Nephron progenitor cell (in vitro differentiated cells): ENCODE measurements around the gene PROSER3.

Experiments used
- DNase-seq: peaks from one replicate; pipeline ENCODE4 v3.0.0; 2021
- H3K27ac Mint-ChIP-seq: 2 replicates; pipeline ENCODE4 v1.8.0; 2021; ENCODE audit warnings: mild to moderate bottlenecking, moderate library complexity, mixed read lengths
- H3K27me3 Mint-ChIP-seq: 2 replicates; pipeline ENCODE4 v1.8.0; 2021; ENCODE audit warnings: mild to moderate bottlenecking, low read depth, mixed read lengths; ENCODE audit not compliant: poor library complexity
- H3K36me3 Mint-ChIP-seq: 2 replicates; pipeline ENCODE4 v1.8.0; 2021; ENCODE audit warnings: low read depth, mixed read lengths
- H3K4me1 Mint-ChIP-seq: 2 replicates; pipeline ENCODE4 v1.8.0; 2021; ENCODE audit warnings: mixed read lengths
- H3K4me3 Mint-ChIP-seq: 2 replicates; pipeline ENCODE4 v1.8.0; 2021; ENCODE audit warnings: mild to moderate bottlenecking, moderate library complexity, mixed read lengths
- H3K9me3 Mint-ChIP-seq: 2 replicates; pipeline ENCODE4 v1.8.0; 2021; ENCODE audit warnings: mild to moderate bottlenecking, moderate library complexity, mixed read lengths
- CTCF ChIP-seq: fragments of 200-600 bp; sonication (generic); IDR thresholded peaks from 2 replicates; pipeline ENCODE4 v1.5.0; 2021; ENCODE audit warnings: antibody characterized with exemption

PROSER3 gene

GRCh38 chr19:35813043-35813890 lies 55.3 kb downstream of the PROSER3 start:
- Mint-ChIP-seq H3K4me1 (no peaks in the 10 kb centered on the region), H3K27me3 (peaks cover 61% of the 10 kb centered on the region)

DNA sequence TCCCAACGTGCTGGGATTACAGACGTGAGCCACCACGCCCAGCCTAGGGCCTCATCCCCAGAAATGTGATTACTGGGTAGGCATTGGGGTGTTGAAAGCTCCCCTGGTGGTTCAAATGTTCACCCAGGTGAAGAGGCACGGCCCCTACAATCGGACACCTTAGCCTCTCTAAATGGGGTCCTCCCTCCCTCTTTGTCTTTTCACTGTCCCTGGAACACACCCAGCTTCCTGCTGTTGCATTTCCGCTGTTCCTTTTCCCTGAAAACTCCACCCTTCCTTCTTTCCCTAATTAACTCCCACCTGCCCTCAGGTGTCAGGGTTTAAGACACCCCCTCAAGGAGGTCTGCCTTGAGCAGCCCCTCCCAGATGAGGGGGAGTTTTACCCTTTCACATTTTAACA lies 58.3 kb downstream of the PROSER3 start:
- no peaks in the 10 kb centered on the region for H3K36me3 Mint-ChIP-seq
- no peaks in the 10 kb centered on the region for H3K9me3 Mint-ChIP-seq
- H3K4me1 Mint-ChIP-seq: peaks cover 5% of the 10 kb centered on the region
- DNase-seq: no peak
- H3K4me3 Mint-ChIP-seq: no peak overlapping the region
- peaks cover 51% of the 10 kb centered on the region for H3K27me3 Mint-ChIP-seq
- H3K27ac Mint-ChIP-seq: no peak overlapping the region
- no peak for TF ChIP-seq CTCF

More at GRCh38 chr19:35813043-35813890, 55.3 kb downstream of the PROSER3 start:
- TF ChIP-seq CTCF: no peak
- no peak overlapping the region for H3K4me3 Mint-ChIP-seq
- no peaks in the 10 kb centered on the region for H3K9me3 Mint-ChIP-seq
- H3K27ac Mint-ChIP-seq: no peak overlapping the region
- no peaks in the 10 kb centered on the region for H3K36me3 Mint-ChIP-seq
- no peak for DNase-seq

DNA sequence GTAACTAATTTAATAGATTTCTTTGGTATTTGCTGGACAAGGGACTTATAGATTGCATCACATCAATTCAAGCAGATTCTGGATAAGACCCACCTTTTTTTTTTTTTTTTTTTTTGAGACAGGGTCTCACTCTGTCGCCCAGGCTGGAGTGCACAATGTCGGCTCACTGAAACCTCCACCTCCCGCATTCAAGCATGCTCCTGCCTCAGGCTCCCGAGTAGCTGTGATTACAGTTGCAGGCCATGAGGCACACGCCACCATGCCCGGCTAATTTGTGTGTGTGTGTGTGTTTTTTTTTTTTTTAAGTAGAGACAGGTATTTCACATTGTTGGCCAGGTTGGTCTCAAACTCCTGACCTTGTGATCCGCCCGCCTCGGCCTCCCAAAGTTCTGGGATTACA lies 58.9 kb downstream of the PROSER3 start:
- no peak for DNase-seq
- Mint-ChIP-seq H3K4me3 (no peak overlapping the region), H3K36me3 (no peaks in the 10 kb centered on the region), H3K27me3 (peaks cover 46% of the 10 kb centered on the region), H3K9me3 (no peaks in the 10 kb centered on the region), H3K27ac (no peak overlapping the region), H3K4me1 (peaks cover 5% of the 10 kb centered on the region)
- TF ChIP-seq CTCF: no peak

DNA sequence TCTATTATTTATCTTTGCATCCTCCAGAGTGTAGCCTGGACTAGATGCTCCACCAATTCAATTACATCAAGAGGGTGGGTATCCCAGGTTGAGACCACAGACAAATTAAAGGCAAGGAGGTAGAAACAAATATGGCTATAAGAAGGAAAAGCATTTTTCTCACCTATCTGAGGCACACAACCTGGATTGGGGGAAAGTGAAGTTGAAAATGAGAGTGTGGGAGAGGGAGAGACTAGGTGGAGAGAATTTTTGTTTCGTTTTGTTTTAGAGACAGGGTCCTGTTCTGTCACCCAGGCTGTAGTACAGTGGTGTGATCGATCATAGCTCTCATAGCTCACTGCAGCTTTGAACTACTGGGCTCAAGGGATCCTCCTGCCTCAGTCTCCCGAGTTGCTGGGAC lies 60.5 kb downstream of the PROSER3 start:
- Mint-ChIP-seq H3K9me3 (no peaks in the 10 kb centered on the region), H3K36me3 (no peaks in the 10 kb centered on the region), H3K27ac (no peak overlapping the region), H3K4me1 (peaks cover 5% of the 10 kb centered on the region), H3K27me3 (peaks cover 44% of the 10 kb centered on the region), H3K4me3 (no peak overlapping the region)
- no peak for DNase-seq
- TF ChIP-seq CTCF: no peak
